Endothelial cell (in vitro differentiated cells): ENCODE measurements around the gene SYTL5. TPM values are rescaled to one million over a fixed set of nuclear protein-coding genes. Genes with fewer than 3 reads are reported as not detected.

Source experiments
- DNase-seq: peaks from one replicate; pipeline ENCODE4 v3.0.0; 2021; ENCODE audit warnings: low spot score
- H3K27ac Mint-ChIP-seq: one replicate; pipeline ENCODE4 v1.8.0; 2021; ENCODE audit warnings: mixed read lengths, inconsistent platforms; ENCODE audit not compliant: unreplicated experiment
- H3K27me3 Mint-ChIP-seq: one replicate; pipeline ENCODE4 v1.8.0; 2021; ENCODE audit warnings: mild to moderate bottlenecking, moderate library complexity, mixed read lengths, inconsistent platforms; ENCODE audit not compliant: unreplicated experiment
- H3K36me3 Mint-ChIP-seq: one replicate; pipeline ENCODE4 v1.8.0; 2021; ENCODE audit warnings: mild to moderate bottlenecking, low read depth, mixed read lengths, inconsistent platforms; ENCODE audit not compliant: unreplicated experiment
- H3K4me1 Mint-ChIP-seq: one replicate; pipeline ENCODE4 v1.8.0; 2021; ENCODE audit warnings: mild to moderate bottlenecking, mixed read lengths, inconsistent platforms; ENCODE audit not compliant: unreplicated experiment
- H3K4me3 Mint-ChIP-seq: one replicate; pipeline ENCODE4 v1.8.0; 2021; ENCODE audit warnings: mild to moderate bottlenecking, mixed read lengths, inconsistent platforms; ENCODE audit not compliant: unreplicated experiment
- H3K9me3 Mint-ChIP-seq: one replicate; pipeline ENCODE4 v1.8.0; 2021; ENCODE audit warnings: mixed read lengths, inconsistent platforms; ENCODE audit not compliant: unreplicated experiment
- microRNA-seq: library from miRNA; unstranded; fragments of <30 nt; microRNA quantifications from one replicate; pipeline ENCODE4, GENCODE V29; 2020; ENCODE audit not compliant: unreplicated experiment
- total RNA-seq: library from RNA; stranded (reverse); fragmentation: NEBNext Ultra II Directional; extraction: Animal tissue kit (Norgen Biotek cat#: 25700); gene quantifications from one replicate; pipeline ENCODE4 v1.2.1, GENCODE V29; 2021; ENCODE audit not compliant: unreplicated experiment
- TF ChIP-seq, protein P1 (sequence below): fragments of 200-600 bp; sonication (generic); IDR thresholded peaks from one replicate; pipeline ENCODE4 v1.5.0; 2021; ENCODE audit warnings: antibody characterized with exemption; ENCODE audit not compliant: unreplicated experiment

The SYTL5 gene
- total RNA-seq, 1 donor from 2014 or later = not detected

GRCh38 chrX:38170556-38170955 is 164.2 kb downstream of the SYTL5 start:
- H3K27me3 Mint-ChIP-seq = no peaks in the 10 kb centered on the region
- DNase-seq = no peak
- H3K27ac Mint-ChIP-seq = no peak overlapping the region
- H3K9me3 Mint-ChIP-seq = no peaks in the 10 kb centered on the region
- H3K4me1 Mint-ChIP-seq = no peaks in the 10 kb centered on the region
- no peaks in the 10 kb centered on the region for H3K36me3 Mint-ChIP-seq
- TF ChIP-seq, protein P1, sequence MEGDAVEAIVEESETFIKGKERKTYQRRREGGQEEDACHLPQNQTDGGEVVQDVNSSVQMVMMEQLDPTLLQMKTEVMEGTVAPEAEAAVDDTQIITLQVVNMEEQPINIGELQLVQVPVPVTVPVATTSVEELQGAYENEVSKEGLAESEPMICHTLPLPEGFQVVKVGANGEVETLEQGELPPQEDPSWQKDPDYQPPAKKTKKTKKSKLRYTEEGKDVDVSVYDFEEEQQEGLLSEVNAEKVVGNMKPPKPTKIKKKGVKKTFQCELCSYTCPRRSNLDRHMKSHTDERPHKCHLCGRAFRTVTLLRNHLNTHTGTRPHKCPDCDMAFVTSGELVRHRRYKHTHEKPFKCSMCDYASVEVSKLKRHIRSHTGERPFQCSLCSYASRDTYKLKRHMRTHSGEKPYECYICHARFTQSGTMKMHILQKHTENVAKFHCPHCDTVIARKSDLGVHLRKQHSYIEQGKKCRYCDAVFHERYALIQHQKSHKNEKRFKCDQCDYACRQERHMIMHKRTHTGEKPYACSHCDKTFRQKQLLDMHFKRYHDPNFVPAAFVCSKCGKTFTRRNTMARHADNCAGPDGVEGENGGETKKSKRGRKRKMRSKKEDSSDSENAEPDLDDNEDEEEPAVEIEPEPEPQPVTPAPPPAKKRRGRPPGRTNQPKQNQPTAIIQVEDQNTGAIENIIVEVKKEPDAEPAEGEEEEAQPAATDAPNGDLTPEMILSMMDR = no peak
- H3K4me3 Mint-ChIP-seq = no peak overlapping the region

DNA sequence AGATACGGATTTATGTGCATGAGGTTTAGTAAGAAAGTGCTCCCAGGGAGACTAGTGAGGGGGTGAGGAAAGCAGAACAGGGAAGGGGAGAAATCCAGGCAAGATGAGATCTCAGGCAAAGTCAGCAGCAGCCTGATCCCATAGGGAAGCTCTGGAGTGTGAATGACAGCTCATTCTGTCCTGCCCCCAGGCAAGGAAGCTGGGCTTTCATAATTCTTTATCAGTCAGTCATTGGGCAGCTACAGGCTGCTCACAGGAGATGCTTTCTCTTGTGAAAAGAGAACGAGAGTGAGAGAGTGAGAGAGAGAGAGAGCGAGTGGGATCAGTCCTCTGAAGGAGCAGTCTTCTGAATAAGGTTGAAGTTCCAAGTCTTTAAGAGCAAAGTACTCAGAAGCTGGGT is 166.2 kb downstream of the SYTL5 start:
- no peak overlapping the region for H3K4me3 Mint-ChIP-seq
- no peaks in the 10 kb centered on the region for H3K27me3 Mint-ChIP-seq
- TF ChIP-seq, protein P1 = no peak
- no peaks in the 10 kb centered on the region for H3K9me3 Mint-ChIP-seq
- H3K4me1 Mint-ChIP-seq = no peaks in the 10 kb centered on the region
- no peaks in the 10 kb centered on the region for H3K36me3 Mint-ChIP-seq
- no peak for DNase-seq
- no peak overlapping the region for H3K27ac Mint-ChIP-seq

GRCh38 chrX:38175139-38175538 is 168.8 kb downstream of the SYTL5 start:
- peak; percentile 28 for DNase-seq
- Mint-ChIP-seq H3K36me3 (no peaks in the 10 kb centered on the region), H3K4me3 (no peak overlapping the region), H3K9me3 (no peaks in the 10 kb centered on the region), H3K27me3 (no peaks in the 10 kb centered on the region), H3K4me1 (no peaks in the 10 kb centered on the region), H3K27ac (no peak overlapping the region)
- TF ChIP-seq, protein P1 = peak; percentile 23

GRCh38 chrX:38178396-38178795 is 172.0 kb downstream of the SYTL5 start:
- Mint-ChIP-seq H3K9me3 (no peaks in the 10 kb centered on the region), H3K4me1 (no peaks in the 10 kb centered on the region)

More at GRCh38 chrX:38178396-38178795, 172.0 kb downstream of the SYTL5 start:
- H3K27ac Mint-ChIP-seq = no peak overlapping the region
- H3K27me3 Mint-ChIP-seq = no peaks in the 10 kb centered on the region
- TF ChIP-seq, protein P1 = no peak
- DNase-seq = no peak
- no peaks in the 10 kb centered on the region for H3K36me3 Mint-ChIP-seq
- no peak overlapping the region for H3K4me3 Mint-ChIP-seq

Small RNAs within 50 kb of the gene (microRNA-seq; reads per million reads assigned to microRNA genes)
- not detected for gene MIR548AJ2

Other genes with a start within 250 kb of the SYTL5 start
- not detected for gene CYBB, start 226.5 kb upstream of the SYTL5 start, total RNA-seq
- gene DYNLT3, start 159.0 kb upstream of the SYTL5 start, total RNA-seq = 13.4 TPM
- 23.8 TPM for gene SRPX, start 214.3 kb downstream of the SYTL5 start, total RNA-seq